Measurements from ENCODE around the gene PRPSAP2.

Gene PRPSAP2

DNA sequence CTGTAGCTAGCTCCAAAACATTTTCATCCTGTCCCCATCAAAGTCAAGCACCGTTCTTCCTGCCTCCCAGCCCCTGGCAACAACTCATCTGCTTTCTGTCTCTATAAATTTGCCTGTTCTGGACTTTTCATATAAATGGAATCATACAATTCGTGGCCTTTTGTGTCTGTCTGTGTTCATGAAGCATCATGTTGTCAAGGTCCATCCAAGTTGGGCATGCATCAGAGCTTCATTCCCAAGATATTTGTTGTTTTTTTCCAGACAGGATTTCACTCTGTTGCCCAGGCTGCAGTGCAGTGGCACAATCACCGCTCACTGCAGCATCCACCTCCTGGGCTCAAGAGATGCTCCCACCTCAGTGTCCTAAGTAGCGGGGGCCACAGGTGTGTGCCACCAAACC is 99.9 kb downstream of the PRPSAP2 start:
- ATAC-seq (ENCODE audit: low read depth), result no peak
- no peak overlapping the region for H3K27ac Mint-ChIP-seq
- no peak for DNase-seq (ENCODE audit: low spot score in 2 of 2)
- peaks cover 7% of the 10 kb centered on the region for H3K4me1 Mint-ChIP-seq
- H3K9me3 Mint-ChIP-seq, result no peaks in the 10 kb centered on the region
- no peaks in the 10 kb centered on the region for H3K27me3 Mint-ChIP-seq
- no peaks in the 10 kb centered on the region for H3K36me3 Mint-ChIP-seq
- H3K4me3 Mint-ChIP-seq, result no peak overlapping the region

DNA sequence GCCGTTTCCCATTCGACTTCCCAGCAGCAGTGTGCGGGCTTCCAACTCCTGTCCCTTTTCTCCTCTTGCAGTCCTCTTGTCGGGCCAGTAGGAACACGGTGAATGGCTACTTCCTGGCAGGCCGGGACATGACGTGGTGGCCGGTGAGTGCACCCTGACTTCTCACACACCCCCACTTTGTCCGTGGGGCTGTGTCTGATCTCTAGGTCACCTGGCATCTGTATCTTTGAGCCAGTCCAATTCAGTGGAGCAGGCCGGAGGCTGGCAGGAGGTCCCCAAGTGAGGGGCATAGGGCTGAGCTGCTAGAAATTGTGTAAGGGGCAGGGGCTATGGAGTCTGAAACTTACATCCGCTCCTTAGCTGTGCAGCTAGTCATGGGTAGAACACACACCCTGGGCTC is 100.7 kb downstream of the PRPSAP2 start:
- no peak overlapping the region for H3K27ac Mint-ChIP-seq
- peaks cover 7% of the 10 kb centered on the region for H3K4me1 Mint-ChIP-seq
- H3K36me3 Mint-ChIP-seq, result no peaks in the 10 kb centered on the region
- H3K27me3 Mint-ChIP-seq, result no peaks in the 10 kb centered on the region
- no peak for ATAC-seq (ENCODE audit: low read depth)
- DNase-seq (ENCODE audit: low spot score in 2 of 2), result no peak
- H3K4me3 Mint-ChIP-seq, result no peak overlapping the region
- H3K9me3 Mint-ChIP-seq, result no peaks in the 10 kb centered on the region

DNA sequence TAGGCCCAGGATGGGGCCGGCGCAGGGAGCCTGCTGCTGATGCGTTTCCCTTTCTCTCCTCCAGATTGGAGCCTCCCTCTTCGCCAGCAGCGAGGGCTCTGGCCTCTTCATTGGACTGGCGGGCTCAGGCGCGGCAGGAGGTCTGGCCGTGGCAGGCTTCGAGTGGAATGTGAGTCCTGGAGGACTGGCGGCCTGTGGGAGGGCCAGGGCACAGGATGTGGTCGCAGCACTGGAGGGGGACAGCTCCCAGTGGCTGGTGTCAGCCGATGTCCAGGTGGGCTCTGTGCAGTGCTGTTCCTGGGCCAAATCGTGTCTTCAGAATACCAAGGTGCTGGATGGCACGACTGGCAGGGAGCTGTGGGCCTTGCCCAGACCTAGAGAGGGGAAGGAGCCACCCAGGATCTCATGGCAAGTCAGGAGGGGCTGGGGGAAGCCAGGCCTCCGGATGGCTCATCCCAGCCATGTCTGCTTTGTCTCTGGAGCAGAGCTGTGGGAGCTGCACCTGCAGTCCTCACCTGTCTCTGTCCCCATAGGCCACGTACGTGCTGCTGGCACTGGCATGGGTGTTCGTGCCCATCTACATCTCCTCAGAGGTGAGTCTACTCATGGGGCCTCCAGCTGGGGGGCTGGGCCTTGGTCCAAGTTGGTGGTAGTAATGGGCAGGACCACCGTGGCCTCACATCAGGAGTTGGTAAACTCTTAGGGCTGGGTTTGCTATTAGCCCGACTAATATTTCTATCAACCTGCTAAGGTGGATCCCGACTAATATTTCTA is 101.3 kb downstream of the PRPSAP2 start:
- no peak overlapping the region for H3K27ac Mint-ChIP-seq
- no peaks in the 10 kb centered on the region for H3K9me3 Mint-ChIP-seq

DNA sequence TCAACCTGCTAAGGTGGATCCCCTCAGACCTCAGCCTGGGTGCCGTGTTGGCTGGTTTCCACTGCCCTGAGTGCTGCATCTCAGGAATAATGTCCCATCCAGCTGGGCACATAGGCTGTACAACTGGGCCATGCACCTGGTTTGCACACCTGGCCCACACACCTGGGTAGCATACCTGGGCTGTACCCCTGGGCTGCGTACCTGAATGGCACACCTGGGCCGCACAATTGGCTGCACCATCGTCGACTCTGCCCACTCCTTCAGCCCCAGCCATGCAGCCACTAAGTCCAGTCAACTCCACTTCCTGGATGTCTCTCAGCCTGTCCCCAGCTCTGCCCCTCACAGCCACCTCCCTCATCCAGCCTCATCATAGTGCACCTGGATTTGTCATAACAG is 101.9 kb downstream of the PRPSAP2 start:
- peaks cover 7% of the 10 kb centered on the region for H3K4me1 Mint-ChIP-seq
- no peaks in the 10 kb centered on the region for H3K9me3 Mint-ChIP-seq
- no peak overlapping the region for H3K4me3 Mint-ChIP-seq
- no peak overlapping the region for H3K27ac Mint-ChIP-seq
- H3K27me3 Mint-ChIP-seq, result no peaks in the 10 kb centered on the region
- no peaks in the 10 kb centered on the region for H3K36me3 Mint-ChIP-seq
- ATAC-seq (ENCODE audit: low read depth), result no peak
- no peak for DNase-seq (ENCODE audit: low spot score in 2 of 2)

More for the DNA sequence above, 101.3 kb downstream of the PRPSAP2 start:
- ATAC-seq (ENCODE audit: low read depth) (no peak), DNase-seq (ENCODE audit: low spot score in 2 of 2) (no peak)
- H3K36me3 Mint-ChIP-seq, result no peaks in the 10 kb centered on the region
- peaks cover 7% of the 10 kb centered on the region for H3K4me1 Mint-ChIP-seq
- H3K4me3 Mint-ChIP-seq, result no peak overlapping the region
- H3K27me3 Mint-ChIP-seq, result no peaks in the 10 kb centered on the region

DNA sequence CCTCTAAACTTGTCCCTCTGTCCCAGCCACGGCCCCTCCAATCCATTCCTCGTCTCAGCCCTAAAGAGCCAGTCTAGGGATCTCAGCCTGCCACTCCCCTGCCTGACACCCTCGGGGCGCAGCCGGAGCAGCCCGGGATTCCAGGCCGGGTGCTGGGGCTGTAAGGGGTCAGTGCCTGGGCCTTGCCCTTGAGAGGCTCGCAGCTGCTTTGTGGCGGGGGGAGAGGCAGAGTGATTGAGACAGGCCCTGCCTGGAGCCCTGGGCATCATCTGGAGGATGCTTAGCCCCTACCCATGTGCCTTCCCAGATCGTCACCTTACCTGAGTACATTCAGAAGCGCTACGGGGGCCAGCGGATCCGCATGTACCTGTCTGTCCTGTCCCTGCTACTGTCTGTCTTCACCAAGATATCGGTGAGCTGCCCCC is 102.3 kb downstream of the PRPSAP2 start:
- Mint-ChIP-seq H3K27me3 (no peaks in the 10 kb centered on the region), H3K4me1 (peaks cover 7% of the 10 kb centered on the region), H3K4me3 (no peak overlapping the region), H3K36me3 (no peaks in the 10 kb centered on the region), H3K27ac (no peak overlapping the region), H3K9me3 (no peaks in the 10 kb centered on the region)
- DNase-seq (ENCODE audit: low spot score in 2 of 2), result no peak
- no peak for ATAC-seq (ENCODE audit: low read depth)

DNA sequence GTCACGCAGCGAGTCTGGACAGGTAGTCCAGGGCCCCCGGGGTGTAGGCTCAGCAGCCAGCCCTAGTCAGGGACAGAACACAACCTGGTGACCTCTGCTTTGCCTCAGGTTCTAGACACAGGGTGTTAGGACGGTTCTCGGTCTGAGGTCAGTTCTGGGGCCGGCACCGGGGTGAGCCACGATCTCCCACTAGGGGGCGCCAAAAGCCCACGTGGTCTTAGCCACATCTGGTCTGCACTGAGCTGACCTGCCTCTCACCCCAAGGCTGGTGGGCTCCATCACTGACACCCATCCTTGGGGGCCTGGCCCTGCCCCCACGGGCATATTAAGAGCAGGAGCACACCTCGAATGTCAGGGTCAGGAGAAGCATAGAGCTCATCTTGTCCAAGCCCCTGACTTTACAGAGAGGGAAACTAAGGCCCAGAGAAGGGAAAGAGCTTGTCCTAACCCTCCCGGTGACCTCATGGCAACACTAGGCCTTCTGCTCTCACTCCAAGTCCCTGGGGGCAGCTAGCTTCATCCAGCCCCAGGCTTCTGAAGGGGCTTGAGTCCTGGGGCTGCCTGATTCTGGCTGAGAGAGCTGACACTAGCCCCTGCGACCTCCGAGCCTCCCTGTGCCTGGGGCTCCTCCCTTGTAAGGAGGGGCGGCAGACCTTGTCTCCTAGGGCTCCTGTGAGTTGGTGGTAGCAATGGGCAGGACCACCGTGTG is 103.0 kb downstream of the PRPSAP2 start:
- H3K9me3 Mint-ChIP-seq, result no peaks in the 10 kb centered on the region
- no peak overlapping the region for H3K4me3 Mint-ChIP-seq
- H3K27me3 Mint-ChIP-seq, result no peaks in the 10 kb centered on the region

DNA sequence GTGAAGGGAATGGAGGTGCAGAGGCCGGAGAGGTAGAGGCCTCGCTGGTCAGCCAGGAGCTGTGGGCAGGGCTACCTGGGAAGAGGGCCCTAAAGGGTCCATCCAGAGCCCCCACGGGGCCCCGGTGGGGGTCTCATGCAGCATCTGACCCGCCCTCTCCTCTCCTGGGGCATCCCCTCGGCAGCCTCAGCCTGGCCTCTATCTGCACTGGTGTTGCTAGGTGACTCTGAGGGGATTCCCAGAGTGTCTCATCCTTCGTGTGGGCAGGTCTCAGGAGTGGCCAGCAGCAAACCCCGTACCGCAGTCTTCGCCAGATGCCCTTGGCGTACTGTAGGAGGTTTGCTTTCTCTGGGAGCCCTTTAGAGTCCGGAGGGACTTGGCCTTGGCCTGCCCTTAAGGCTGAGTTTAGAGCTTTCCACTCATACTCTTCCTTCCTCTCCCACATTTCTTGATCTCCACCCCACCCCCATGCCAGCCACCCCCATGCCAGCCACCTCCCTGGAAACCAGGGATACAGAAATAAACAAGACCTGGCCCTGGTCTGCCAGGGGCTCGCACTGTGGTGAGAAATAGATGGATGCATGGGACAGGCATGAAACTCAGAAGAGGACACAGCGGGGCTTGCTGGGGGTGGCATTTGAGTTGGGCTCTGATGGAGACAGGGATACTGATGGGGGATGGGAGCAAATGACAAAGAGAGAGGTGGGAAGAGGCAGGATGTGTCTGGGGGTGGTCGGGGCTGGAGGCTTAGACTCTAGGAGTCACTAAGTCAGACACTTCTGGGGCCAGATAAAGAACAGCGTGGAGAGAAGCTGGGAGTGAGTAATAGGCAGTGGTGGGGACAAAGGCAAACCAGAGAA is 103.9 kb downstream of the PRPSAP2 start:
- ATAC-seq (ENCODE audit: low read depth) (peak; percentile 66), DNase-seq (ENCODE audit: low spot score in 2 of 2) (no peak)
- Mint-ChIP-seq H3K27ac (no peak overlapping the region), H3K4me1 (peaks cover 4% of the 10 kb centered on the region), H3K9me3 (no peaks in the 10 kb centered on the region), H3K27me3 (no peaks in the 10 kb centered on the region), H3K36me3 (no peaks in the 10 kb centered on the region), H3K4me3 (no peak overlapping the region)

More for the DNA sequence above, 103.0 kb downstream of the PRPSAP2 start:
- Mint-ChIP-seq H3K27ac (no peak overlapping the region), H3K4me1 (peaks cover 4% of the 10 kb centered on the region), H3K36me3 (no peaks in the 10 kb centered on the region)
- DNase-seq (ENCODE audit: low spot score in 2 of 2) (peak; percentile 81 to 91), ATAC-seq (ENCODE audit: low read depth) (peak; percentile 92)

DNA sequence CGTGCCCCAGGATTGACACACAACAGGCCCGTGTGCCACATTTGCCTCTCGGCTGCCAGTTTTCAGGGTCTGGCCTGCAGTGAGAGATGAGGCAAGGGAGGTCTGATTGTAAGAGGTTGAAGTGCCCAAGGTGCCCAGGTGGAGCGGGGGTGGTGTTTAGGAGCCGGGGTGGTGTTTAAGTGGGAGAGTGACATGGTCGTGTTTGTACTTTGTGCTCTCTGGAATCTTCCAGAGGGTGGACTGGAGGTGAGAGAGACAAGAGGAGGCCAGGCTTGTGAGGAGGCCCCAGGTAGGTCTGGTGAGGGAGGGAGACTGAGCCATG is 104.5 kb downstream of the PRPSAP2 start:
- ATAC-seq (ENCODE audit: low read depth) (no peak), DNase-seq (ENCODE audit: low spot score in 2 of 2) (no peak)
- Mint-ChIP-seq H3K36me3 (no peaks in the 10 kb centered on the region), H3K9me3 (no peaks in the 10 kb centered on the region), H3K4me1 (peaks cover 4% of the 10 kb centered on the region), H3K27me3 (no peaks in the 10 kb centered on the region), H3K27ac (no peak overlapping the region), H3K4me3 (no peak overlapping the region)

DNA sequence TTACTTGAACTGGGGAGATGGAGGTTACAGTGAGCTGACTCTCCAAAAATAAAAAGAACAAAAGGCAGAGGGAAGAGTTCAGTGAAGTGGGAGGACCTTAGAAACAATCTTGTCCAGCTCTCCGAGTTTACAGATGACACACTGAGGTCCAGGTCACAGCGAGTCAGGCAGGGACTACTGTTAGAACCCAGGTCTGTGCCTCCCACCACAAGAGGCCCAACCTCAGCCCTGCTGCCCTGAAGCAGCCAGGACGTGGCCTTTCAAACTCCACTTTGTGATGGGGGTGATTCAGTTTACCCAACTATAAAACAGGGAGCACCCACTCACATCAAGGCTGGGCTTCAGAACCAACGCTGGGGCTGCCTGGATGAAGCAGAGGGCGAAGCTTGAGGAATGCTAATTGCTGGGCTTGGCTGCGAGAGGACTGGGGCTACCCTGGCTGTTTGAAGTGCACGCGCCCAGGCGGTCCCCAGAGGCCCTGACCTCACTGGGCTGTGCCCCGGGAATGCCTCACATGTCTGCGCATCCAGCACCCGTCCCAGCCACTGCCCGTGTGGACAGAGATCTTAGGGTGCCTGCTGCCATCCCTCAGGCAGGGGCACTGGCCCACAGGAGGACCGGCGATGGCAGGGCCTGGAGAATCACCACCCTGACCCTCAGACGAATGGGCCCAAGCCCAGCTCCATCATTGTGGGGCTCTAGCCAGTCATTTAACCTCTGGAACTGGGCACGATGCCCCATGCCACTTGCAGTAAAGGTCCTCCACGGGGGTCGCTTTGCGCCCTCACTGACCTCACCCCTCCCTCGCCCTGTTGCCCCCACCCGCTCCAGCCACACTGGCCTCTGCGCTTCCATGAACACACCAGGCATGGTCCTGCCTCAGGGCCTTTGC is 105.4 kb downstream of the PRPSAP2 start:
- Mint-ChIP-seq H3K36me3 (no peaks in the 10 kb centered on the region), H3K27ac (no peak overlapping the region), H3K27me3 (no peaks in the 10 kb centered on the region), H3K4me3 (no peak overlapping the region), H3K4me1 (peaks cover 4% of the 10 kb centered on the region), H3K9me3 (no peaks in the 10 kb centered on the region)
- no peak for ATAC-seq (ENCODE audit: low read depth)
- no peak for DNase-seq (ENCODE audit: low spot score in 2 of 2)

DNA sequence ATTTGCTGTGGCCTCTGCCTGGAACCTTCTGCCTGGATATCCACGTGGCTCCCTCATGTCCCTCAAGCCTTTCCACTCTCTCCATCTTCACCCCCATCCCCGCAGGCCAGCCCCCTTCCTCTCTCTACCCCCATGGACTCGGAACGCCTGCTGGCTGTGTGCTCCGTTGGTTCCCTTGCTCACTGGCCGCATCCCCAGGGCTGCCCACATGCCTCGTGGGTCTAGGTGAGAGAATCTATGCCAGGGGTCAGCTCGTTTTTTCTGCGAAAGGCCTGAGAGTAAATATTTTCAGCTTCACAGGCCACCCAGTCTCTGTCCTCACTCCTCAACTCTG is 106.1 kb downstream of the PRPSAP2 start:
- Mint-ChIP-seq H3K27ac (no peak overlapping the region), H3K36me3 (no peaks in the 10 kb centered on the region), H3K27me3 (no peaks in the 10 kb centered on the region), H3K9me3 (no peaks in the 10 kb centered on the region), H3K4me3 (no peak overlapping the region), H3K4me1 (peaks cover 4% of the 10 kb centered on the region)
- no peak for ATAC-seq (ENCODE audit: low read depth)
- no peak for DNase-seq (ENCODE audit: low spot score in 2 of 2)

DNA sequence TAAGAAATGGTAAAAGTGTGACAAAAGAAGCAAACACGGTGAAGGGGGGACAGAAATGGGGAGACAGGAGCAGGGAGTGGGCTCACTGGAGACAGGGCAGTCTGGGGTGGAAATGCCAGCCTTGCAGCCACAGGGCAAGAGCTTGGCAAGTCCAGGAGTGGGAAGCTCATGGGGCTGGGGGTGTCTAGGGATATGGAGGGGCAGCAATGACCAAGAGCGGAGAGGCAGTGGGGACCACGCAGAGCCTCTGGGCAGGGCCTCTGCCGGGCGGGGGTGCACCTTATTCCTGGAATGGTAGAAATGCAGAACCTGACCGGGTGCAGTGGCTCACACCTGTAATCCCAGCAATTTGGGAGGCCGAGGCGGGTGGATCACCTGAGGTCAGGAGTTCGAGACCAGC is 106.6 kb downstream of the PRPSAP2 start:
- H3K27me3 Mint-ChIP-seq, result no peaks in the 10 kb centered on the region
- no peaks in the 10 kb centered on the region for H3K9me3 Mint-ChIP-seq
- no peaks in the 10 kb centered on the region for H3K36me3 Mint-ChIP-seq
- no peak overlapping the region for H3K27ac Mint-ChIP-seq
- no peak for DNase-seq (ENCODE audit: low spot score in 2 of 2)
- peaks cover 4% of the 10 kb centered on the region for H3K4me1 Mint-ChIP-seq
- no peak for ATAC-seq (ENCODE audit: low read depth)
- no peak overlapping the region for H3K4me3 Mint-ChIP-seq

DNA sequence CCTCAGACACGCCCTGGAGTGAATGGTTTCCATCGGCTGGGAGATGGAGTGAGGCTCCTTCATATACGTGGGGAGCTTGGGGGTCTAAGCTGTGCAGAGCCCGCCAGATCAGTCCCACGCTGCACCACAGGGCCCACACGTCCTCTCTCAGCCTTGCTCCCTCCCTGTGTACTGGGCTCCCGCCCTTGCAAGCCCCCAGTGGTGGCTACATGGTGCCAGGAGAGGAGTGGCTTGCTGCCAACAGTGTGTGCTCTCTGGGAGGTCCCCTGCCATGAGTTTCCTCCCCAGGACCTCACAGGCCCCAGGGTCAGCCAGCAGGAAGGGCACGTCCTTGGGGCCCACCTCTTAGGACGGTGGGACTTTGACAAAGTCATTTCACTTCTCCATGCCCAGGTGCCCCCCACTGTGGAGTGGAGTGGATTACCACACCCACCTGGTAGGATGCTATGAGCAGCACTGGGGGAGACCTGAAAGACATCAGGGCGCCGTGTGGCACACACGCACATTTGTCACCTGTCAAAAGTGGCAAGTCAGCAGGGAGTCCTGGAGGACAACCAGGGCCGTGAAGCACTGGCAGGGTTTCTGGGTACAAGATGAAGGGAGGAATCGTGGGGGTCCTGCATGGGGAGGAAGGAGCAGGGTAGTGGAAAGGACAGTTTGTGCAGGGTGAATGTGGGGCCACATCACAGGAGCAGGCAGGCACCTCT is 107.8 kb downstream of the PRPSAP2 start:
- DNase-seq (ENCODE audit: low spot score in 2 of 2), result no peak
- peaks cover 3% of the 10 kb centered on the region for H3K4me1 Mint-ChIP-seq
- H3K9me3 Mint-ChIP-seq, result no peaks in the 10 kb centered on the region
- no peak for ATAC-seq (ENCODE audit: low read depth)
- no peak overlapping the region for H3K4me3 Mint-ChIP-seq
- peaks cover 1% of the 10 kb centered on the region for H3K36me3 Mint-ChIP-seq
- H3K27ac Mint-ChIP-seq, result no peak overlapping the region
- H3K27me3 Mint-ChIP-seq, result no peaks in the 10 kb centered on the region

Measured in memory B cell (primary cell).